Activated CD8-positive, alpha-beta memory T cell treated with anti-CD3 and anti-CD28 coated beads for 4 hours (primary cell): Measurements from ENCODE around the gene FPR1.

Experiments used
- DNase-seq, 2 donors: peaks; one replicate each; pipeline ENCODE4 v3.0.0-alpha.2; 2020; ENCODE audit warnings: low read depth in 2 of 2

Gene FPR1

GRCh38 chr19:51704626-51705025, 47.1 kb downstream of the FPR1 start:
- no peak for DNase-seq

- peak; percentile 93 for DNase-seq
Observed at GRCh38 chr19:51703575-51704515, 47.8 kb downstream of the FPR1 start.

GRCh38 chr19:51702825-51703574, 48.7 kb downstream of the FPR1 start:
- no peak for DNase-seq

GRCh38 chr19:51702103-51702824, 49.4 kb downstream of the FPR1 start:
- DNase-seq: peak in 1 of 2 donors; percentile 19

- DNase-seq: no peak
Observed at GRCh38 chr19:51701468-51702100, 50.1 kb downstream of the FPR1 start.

GRCh38 chr19:51699170-51699569, 52.5 kb downstream of the FPR1 start:
- no peak for DNase-seq

GRCh38 chr19:51698296-51698695, 53.4 kb downstream of the FPR1 start:
- no peak for DNase-seq

GRCh38 chr19:51697169-51697776, 54.4 kb downstream of the FPR1 start:
- DNase-seq: no peak

GRCh38 chr19:51696606-51697005, 55.1 kb downstream of the FPR1 start:
- DNase-seq: no peak
